Measurements from ENCODE around the gene ECE1.

- no peak for TF ChIP-seq CTCF (IDR thresholded peaks at IDR 0.05)
- no peak for TF ChIP-seq POLR2A (IDR thresholded peaks at IDR 0.05)
These were observed 27.2 kb downstream of the ECE1 start for GRCh38 chr1:21263052-21263429.

Data from heart left ventricle (tissue), 13 donors.